Endothelial cell (in vitro differentiated cells): ENCODE results near the gene SHC3. TPM values are rescaled to one million over a fixed set of nuclear protein-coding genes. Genes with fewer than 3 reads are reported as not detected.

Source experiments
- DNase-seq: peaks from one replicate; pipeline ENCODE4 v3.0.0; 2021; ENCODE audit warnings: low spot score
- H3K27ac Mint-ChIP-seq: one replicate; pipeline ENCODE4 v1.8.0; 2021; ENCODE audit warnings: mixed read lengths, inconsistent platforms; ENCODE audit not compliant: unreplicated experiment
- H3K27me3 Mint-ChIP-seq: one replicate; pipeline ENCODE4 v1.8.0; 2021; ENCODE audit warnings: mild to moderate bottlenecking, moderate library complexity, mixed read lengths, inconsistent platforms; ENCODE audit not compliant: unreplicated experiment
- H3K36me3 Mint-ChIP-seq: one replicate; pipeline ENCODE4 v1.8.0; 2021; ENCODE audit warnings: mild to moderate bottlenecking, low read depth, mixed read lengths, inconsistent platforms; ENCODE audit not compliant: unreplicated experiment
- H3K4me1 Mint-ChIP-seq: one replicate; pipeline ENCODE4 v1.8.0; 2021; ENCODE audit warnings: mild to moderate bottlenecking, mixed read lengths, inconsistent platforms; ENCODE audit not compliant: unreplicated experiment
- H3K4me3 Mint-ChIP-seq: one replicate; pipeline ENCODE4 v1.8.0; 2021; ENCODE audit warnings: mild to moderate bottlenecking, mixed read lengths, inconsistent platforms; ENCODE audit not compliant: unreplicated experiment
- H3K9me3 Mint-ChIP-seq: one replicate; pipeline ENCODE4 v1.8.0; 2021; ENCODE audit warnings: mixed read lengths, inconsistent platforms; ENCODE audit not compliant: unreplicated experiment
- total RNA-seq: library from RNA; stranded (reverse); fragmentation: NEBNext Ultra II Directional; extraction: Animal tissue kit (Norgen Biotek cat#: 25700); gene quantifications from one replicate; pipeline ENCODE4 v1.2.1, GENCODE V29; 2021; ENCODE audit not compliant: unreplicated experiment
- TF ChIP-seq, protein P1 (sequence below): fragments of 200-600 bp; sonication (generic); IDR thresholded peaks from one replicate; pipeline ENCODE4 v1.5.0; 2021; ENCODE audit warnings: antibody characterized with exemption; ENCODE audit not compliant: unreplicated experiment

The SHC3 gene
- total RNA-seq, 1 donor from 2014 or later, result 6.5 TPM

- DNase-seq, result no peak
- peaks cover 3% of the 10 kb centered on the region for H3K27me3 Mint-ChIP-seq
- no peak overlapping the region for H3K4me3 Mint-ChIP-seq
- H3K36me3 Mint-ChIP-seq, result no peaks in the 10 kb centered on the region
- peaks cover 5% of the 10 kb centered on the region for H3K4me1 Mint-ChIP-seq
- no peaks in the 10 kb centered on the region for H3K9me3 Mint-ChIP-seq
- no peak overlapping the region for H3K27ac Mint-ChIP-seq
- TF ChIP-seq, protein P1, sequence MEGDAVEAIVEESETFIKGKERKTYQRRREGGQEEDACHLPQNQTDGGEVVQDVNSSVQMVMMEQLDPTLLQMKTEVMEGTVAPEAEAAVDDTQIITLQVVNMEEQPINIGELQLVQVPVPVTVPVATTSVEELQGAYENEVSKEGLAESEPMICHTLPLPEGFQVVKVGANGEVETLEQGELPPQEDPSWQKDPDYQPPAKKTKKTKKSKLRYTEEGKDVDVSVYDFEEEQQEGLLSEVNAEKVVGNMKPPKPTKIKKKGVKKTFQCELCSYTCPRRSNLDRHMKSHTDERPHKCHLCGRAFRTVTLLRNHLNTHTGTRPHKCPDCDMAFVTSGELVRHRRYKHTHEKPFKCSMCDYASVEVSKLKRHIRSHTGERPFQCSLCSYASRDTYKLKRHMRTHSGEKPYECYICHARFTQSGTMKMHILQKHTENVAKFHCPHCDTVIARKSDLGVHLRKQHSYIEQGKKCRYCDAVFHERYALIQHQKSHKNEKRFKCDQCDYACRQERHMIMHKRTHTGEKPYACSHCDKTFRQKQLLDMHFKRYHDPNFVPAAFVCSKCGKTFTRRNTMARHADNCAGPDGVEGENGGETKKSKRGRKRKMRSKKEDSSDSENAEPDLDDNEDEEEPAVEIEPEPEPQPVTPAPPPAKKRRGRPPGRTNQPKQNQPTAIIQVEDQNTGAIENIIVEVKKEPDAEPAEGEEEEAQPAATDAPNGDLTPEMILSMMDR, result no peak
Observed at GRCh38 chr9:88973281-88974045, 205.2 kb downstream of the SHC3 start.

- Mint-ChIP-seq H3K36me3 (no peaks in the 10 kb centered on the region), H3K4me1 (peaks cover 3% of the 10 kb centered on the region), H3K9me3 (no peaks in the 10 kb centered on the region), H3K27me3 (peaks cover 3% of the 10 kb centered on the region), H3K27ac (no peak overlapping the region), H3K4me3 (no peak overlapping the region)
- TF ChIP-seq, protein P1, result no peak
- DNase-seq, result no peak
Observed at GRCh38 chr9:88972401-88972800, 206.2 kb downstream of the SHC3 start.

DNA sequence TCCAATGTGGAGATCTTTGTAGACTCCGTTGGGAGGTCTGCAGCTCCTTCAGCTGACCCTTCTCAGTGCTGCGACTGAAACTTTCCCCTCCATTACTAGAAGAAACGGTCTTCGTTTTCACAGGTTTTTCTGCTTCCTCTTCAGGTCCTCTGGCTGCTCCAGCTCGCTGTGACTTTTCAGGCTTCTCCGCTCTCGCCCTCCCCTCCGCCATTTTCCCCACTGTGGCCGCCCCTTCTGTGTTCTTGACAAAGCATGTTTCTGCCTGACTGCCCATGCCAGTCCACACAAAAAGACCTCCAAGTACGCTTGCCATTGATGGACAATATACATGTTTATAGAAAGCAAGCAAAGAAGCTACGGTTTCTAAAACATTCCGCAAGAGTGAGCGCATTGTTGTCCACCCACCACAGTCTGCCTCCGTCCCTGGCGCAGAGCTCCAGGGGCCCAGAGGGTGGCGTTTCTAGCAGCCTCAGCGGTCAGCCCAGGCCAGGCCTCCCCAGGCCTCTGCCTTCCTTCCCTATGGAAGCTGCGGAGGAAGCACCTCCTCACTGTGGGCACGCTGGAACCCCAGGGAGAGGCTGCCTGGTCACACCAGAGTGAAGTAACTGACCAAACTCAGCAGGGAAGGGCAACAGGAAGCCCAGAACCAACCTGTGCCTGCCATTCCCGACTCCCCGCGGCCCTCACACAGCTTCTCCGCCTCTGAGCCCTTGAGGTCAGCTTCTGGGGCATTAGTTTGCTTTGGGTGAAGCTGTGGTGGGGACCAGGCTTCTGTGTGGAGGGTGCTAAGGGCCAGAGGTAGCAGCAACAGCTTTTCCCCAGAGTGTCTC lies 207.3 kb downstream of the SHC3 start:
- peaks cover 3% of the 10 kb centered on the region for H3K27me3 Mint-ChIP-seq
- no peak for DNase-seq
- H3K36me3 Mint-ChIP-seq, result no peaks in the 10 kb centered on the region
- no peak overlapping the region for H3K4me3 Mint-ChIP-seq
- no peaks in the 10 kb centered on the region for H3K9me3 Mint-ChIP-seq
- TF ChIP-seq, protein P1, result no peak
- H3K27ac Mint-ChIP-seq, result no peak overlapping the region
- no peaks in the 10 kb centered on the region for H3K4me1 Mint-ChIP-seq

DNA sequence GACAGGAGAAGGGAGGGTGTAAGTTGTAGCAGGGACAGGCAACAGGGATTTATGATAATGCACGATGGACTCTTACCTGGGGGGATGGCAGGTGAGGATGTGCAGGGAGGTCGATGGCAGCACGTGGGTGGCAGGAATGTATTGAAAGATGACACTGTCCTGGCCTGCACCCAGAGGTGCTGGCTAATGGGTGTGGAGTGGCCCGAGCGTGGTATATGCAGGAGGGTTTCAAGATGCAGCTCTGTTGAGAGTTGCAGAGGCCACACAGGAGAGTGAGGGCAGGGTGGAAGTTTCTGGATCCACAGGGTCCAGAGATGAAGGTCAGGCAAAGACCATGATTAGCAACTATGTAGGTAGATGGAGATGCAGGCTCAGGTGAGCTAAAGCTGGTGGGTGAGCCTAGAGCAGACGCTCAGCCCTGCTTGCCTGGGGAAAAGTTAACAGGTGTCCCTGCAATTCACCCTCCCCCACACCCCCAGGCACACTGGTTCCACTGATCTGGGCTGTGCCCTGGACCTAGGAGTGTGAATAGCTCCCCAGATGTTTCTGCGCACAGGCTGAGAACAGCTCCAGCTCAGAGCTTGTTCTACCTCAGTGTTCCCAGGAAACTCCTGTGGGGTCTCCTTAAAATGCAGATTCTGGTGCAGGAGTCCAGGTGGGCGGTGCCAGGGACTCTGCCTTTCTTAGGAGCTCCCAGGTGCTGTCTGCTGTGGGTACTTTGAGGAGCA lies 208.8 kb downstream of the SHC3 start:
- Mint-ChIP-seq H3K9me3 (no peaks in the 10 kb centered on the region), H3K27ac (no peak overlapping the region), H3K4me3 (no peak overlapping the region), H3K36me3 (no peaks in the 10 kb centered on the region), H3K4me1 (no peaks in the 10 kb centered on the region), H3K27me3 (peaks cover 3% of the 10 kb centered on the region)
- no peak for DNase-seq
- TF ChIP-seq, protein P1, result no peak
